GM21423 (cell line): ENCODE measurements around the gene EFNA4.

Experiments
- ATAC-seq: cut with Tn5 transposase; IDR thresholded peaks from one replicate; pipeline ENCODE4 v1.9.1; 2021; ENCODE audit warnings: mild to moderate bottlenecking, moderate library complexity; ENCODE audit not compliant: unreplicated experiment

Gene EFNA4

GRCh38 chr1:155085504-155086127 lies 22.1 kb downstream of the EFNA4 start:
- no peak for ATAC-seq

GRCh38 chr1:155086128-155086741 lies 22.7 kb downstream of the EFNA4 start:
- no peak for ATAC-seq

- ATAC-seq, result no peak
Observed at GRCh38 chr1:155086856-155087535, 23.5 kb downstream of the EFNA4 start.

GRCh38 chr1:155091071-155092051 lies 27.8 kb downstream of the EFNA4 start:
- no peak for ATAC-seq

- ATAC-seq, result no peak
Observed at GRCh38 chr1:155092131-155092530, 28.6 kb downstream of the EFNA4 start.

GRCh38 chr1:155092641-155093040 lies 29.1 kb downstream of the EFNA4 start:
- ATAC-seq, result no peak

- ATAC-seq, result no peak
Observed at GRCh38 chr1:155093911-155094621, 30.5 kb downstream of the EFNA4 start.

- no peak for ATAC-seq
Observed at GRCh38 chr1:155094622-155094948, 31.0 kb downstream of the EFNA4 start.

- ATAC-seq, result no peak
Observed at GRCh38 chr1:155099331-155099730, 35.8 kb downstream of the EFNA4 start.

GRCh38 chr1:155103325-155103724 lies 39.8 kb downstream of the EFNA4 start:
- no peak for ATAC-seq

GRCh38 chr1:155104605-155105534 lies 41.3 kb downstream of the EFNA4 start:
- ATAC-seq, result no peak

- ATAC-seq, result no peak
Observed at GRCh38 chr1:155105604-155106011, 42.1 kb downstream of the EFNA4 start.

- no peak for ATAC-seq
Observed at GRCh38 chr1:155106862-155107261, 43.3 kb downstream of the EFNA4 start.

- no peak for ATAC-seq
Observed at GRCh38 chr1:155107309-155108264, 44.0 kb downstream of the EFNA4 start.

GRCh38 chr1:155108296-155108695 lies 44.8 kb downstream of the EFNA4 start:
- ATAC-seq, result no peak

- no peak for ATAC-seq
Observed at GRCh38 chr1:155110381-155110780, 46.8 kb downstream of the EFNA4 start.

- ATAC-seq, result no peak
Observed at GRCh38 chr1:155110826-155111225, 47.3 kb downstream of the EFNA4 start.

- no peak for ATAC-seq
Observed at GRCh38 chr1:155113450-155113980, 50.0 kb downstream of the EFNA4 start.
